ENCODE results near the gene ARHGEF17.

GRCh38 chr11:73380897-73381410 lies 72.9 kb downstream of the ARHGEF17 start:
- TF ChIP-seq CTCF (IDR thresholded peaks at IDR 0.05): no peak
- no peak for TF ChIP-seq POLR2A (IDR thresholded peaks at IDR 0.05)
- TF ChIP-seq EP300 (IDR thresholded peaks at IDR 0.05; ENCODE audit: low read depth): no peak

Data from transverse colon (tissue), 3 donors.